Measurements from ENCODE around the gene ERCC3.
A peak's percentile ranks its signal among the peaks of the same experiment; 100 is the strongest.
"Not testable (repeated sequence)": the region's sequence is repeated elsewhere in the genome, so short reads cannot be mapped to it uniquely, and the experiment has no call there.

The ERCC3 gene

GRCh38 chr2:127229555-127229954, 64.4 kb downstream of the ERCC3 start:
- no peak overlapping the region for H3K4me3 ChIP-seq

GRCh38 chr2:127228102-127228501, 65.8 kb downstream of the ERCC3 start:
- Histone ChIP-seq H3K27ac (no peak overlapping the region), H3K4me3 (no peak overlapping the region)

More at GRCh38 chr2:127229555-127229954, 64.4 kb downstream of the ERCC3 start:
- H3K27ac ChIP-seq: no peak overlapping the region

DNA sequence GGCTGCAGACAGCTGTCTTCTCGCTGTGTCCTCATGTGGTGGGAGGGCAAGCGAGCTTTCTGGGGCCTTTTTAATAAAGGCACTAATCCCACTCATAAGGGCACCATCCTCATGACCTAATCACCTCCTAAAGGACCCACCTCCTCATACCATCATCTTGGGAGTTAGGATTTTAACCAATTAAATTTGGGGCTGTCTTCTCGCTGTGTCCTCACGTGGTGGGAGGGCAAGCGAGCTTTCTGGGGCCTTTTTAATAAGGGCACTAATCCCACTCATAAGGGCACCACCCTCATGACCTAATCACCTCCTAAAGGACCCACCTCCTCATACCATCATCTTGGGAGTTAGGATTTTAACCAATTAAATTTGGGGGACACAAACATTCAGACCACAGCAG, 66.7 kb downstream of the ERCC3 start:
- not testable (repeated sequence) for H3K4me3 ChIP-seq
- peak overlapping the region in 6 of 21 experiments; percentile 4 to 67 (median 52) for H3K27ac ChIP-seq

DNA sequence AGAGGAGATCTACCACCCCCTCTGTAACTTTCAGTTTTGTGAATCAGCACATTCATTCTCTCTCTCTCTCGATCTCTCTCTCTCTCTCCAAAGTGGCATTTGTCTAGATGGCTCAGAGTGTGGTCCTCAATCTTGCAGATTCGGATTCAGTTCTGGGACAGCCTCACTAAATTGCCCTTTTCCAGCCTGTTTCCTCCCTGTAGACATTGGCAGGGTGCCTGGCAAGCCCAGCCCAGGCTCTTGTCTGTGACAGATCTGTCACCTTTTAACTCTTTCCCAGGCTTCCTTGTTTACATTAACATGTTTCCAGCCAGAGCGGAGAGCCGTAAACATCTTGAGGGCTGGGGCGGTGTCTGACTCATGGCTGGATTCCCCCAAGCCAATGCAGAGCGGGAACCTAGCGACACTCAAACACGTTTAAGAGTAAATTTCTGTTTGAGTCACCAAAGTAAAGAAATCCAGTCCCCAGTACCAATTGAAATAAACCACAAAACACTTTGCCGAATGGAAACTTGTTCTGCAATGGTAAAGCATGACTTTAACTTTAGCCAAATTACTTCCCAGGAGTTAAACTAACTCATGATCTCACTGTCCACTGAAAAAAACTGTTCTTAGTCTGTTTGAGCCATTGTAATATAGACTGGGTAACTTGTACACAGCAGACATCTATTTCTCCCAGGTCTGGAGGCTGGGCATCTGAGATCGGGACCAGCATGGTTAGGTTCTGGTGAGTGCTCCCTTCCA, 67.3 kb downstream of the ERCC3 start:
- peak overlapping the region in 15 of 21 experiments; percentile 10 to 73 (median 51) for H3K27ac ChIP-seq
- peak overlapping the region in 1 of 7 experiments; percentile 4 for H3K4me3 ChIP-seq

DNA sequence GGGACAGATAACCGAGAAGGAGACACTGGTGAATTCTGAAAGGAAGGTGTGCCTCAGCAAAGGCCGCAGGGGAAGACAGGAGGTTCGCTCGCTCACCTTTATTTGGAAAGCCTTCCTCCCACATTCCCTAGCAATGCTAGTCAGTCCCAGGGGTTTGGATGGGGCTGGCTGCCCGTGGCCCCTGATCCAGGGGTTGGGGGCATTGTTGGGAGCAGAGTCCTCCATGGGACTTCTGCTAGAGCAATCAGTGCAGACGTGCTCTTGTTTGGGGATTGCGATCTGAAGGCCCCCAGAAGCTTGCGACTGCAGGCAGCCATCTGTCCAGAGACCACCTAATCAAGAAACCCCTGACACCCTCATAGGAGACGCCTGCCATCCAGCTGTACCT, 67.8 kb downstream of the ERCC3 start:
- H3K4me3 ChIP-seq: peak overlapping the region in 1 of 7 experiments; percentile 4
- peak overlapping the region in 14 of 21 experiments; percentile 10 to 73 (median 50) for H3K27ac ChIP-seq

DNA sequence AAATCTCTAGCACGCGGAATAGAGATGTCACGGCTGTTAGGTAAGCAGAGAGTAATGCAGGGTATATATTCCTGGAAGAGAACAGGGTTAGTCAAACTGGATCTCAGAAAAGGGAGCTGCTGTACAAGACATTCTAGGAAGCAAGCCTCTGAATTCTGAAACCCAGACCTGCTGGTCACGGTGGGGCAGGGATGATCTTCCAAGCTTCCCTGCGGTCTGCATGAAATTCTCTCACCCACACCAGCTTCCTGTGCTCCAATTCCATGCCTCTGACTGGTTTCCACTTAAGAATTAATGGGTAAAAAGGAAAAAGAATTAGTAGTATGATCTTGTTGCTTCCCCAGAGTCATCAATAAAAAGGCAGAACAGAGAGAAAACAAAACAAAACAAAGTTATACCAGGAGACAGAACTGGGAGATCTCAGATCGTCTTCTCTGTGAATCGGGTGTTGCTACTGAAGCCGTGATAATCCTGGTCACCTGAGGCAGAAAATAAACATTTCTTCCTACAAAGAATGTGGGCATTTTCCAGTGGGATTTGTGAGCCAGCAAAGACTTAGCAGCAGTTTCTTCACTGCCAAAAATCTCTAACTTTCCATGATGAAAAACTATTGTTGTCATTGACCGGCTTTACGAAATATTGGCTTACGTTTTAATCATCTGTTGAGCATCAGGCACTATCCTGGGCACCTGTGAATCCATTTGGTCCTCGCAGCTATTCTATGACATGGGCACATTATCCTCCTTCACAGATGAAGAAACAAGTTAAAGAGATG, 68.6 kb downstream of the ERCC3 start:
- Histone ChIP-seq H3K27ac (peak overlapping the region in 6 of 21 experiments; percentile 10 to 73 (median 29)), H3K4me3 (no peak overlapping the region)

- not testable (repeated sequence) for H3K27ac ChIP-seq, H3K4me3 ChIP-seq
Measured at GRCh38 chr2:127224135-127224534, 69.8 kb downstream of the ERCC3 start.

- peak overlapping the region in 14 of 21 experiments; percentile 8 to 99 (median 92) for H3K27ac ChIP-seq
- H3K4me3 ChIP-seq: peak overlapping the region in 5 of 7 experiments; percentile 46 to 59 (median 53)
Measured at GRCh38 chr2:127220768-127221527, 73.0 kb downstream of the ERCC3 start.

GRCh38 chr2:127220102-127220767, 73.7 kb downstream of the ERCC3 start, which contains the start of gene CYP27C1:
CYP27C1 (minus strand) TSS chr2:127220299; CDS start chr2:127220270, 29 bp downstream.
- Histone ChIP-seq H3K27ac (peak within 1 kb of the TSS; percentile 78 to 99 (median 89)), H3K4me3 (peak within 1 kb of the TSS; percentile 31 to 59 (median 53))

GRCh38 chr2:127219171-127220070, 74.5 kb downstream of the ERCC3 start:
- H3K4me3 ChIP-seq: peak overlapping the region; percentile 31 to 59 (median 53)
- H3K27ac ChIP-seq: peak overlapping the region; percentile 78 to 99 (median 89)

- Histone ChIP-seq H3K27ac (peak overlapping the region; percentile 78 to 99 (median 89)), H3K4me3 (peak overlapping the region; percentile 31 to 59 (median 53))
Measured at GRCh38 chr2:127218812-127219170, 75.2 kb downstream of the ERCC3 start.

DNA sequence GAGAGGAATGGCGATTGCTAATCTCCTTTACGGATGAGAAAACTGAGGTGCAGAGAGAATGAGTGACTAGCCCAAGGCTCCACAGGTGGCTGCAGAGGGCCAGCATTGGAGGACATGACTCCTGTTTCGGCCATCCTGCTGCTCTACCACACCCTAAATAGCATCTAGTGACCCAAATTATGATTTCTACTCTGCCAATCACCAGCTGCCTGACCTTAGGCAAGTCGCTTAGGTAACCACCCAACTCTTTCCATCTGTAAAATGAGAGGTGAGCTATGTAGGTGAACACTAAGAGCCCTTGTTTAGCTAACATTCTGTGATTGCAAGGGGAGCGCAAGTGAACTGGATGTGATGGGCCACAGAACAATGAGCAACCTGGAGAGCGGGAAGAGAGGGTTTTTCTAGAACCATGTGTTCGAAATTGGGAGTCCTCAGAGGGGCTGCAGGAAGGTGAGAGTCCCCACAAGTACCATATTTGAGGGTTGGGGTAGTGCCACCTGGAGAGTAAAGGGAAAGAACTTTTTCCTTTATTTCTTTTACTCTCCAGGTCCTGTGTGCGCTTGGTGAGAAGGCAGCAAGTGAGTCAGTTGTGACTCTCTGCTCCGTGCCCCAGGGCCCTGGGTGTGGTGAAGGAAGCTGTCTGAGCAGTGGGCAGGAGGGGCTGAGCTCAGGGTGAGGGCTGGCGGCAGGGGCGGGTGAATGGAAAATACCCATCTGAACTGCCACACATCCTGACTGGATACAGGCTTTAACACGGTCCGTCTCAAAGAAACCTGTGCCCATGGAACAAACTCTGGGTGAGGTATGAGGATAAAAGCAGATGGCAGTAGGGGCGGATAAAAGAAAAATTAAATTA, 76.2 kb downstream of the ERCC3 start:
- H3K27ac ChIP-seq: peak overlapping the region; percentile 1 to 99 (median 89)
- H3K4me3 ChIP-seq: peak overlapping the region in 3 of 7 experiments; percentile 51 to 59 (median 58)

GRCh38 chr2:127216593-127216992, 77.4 kb downstream of the ERCC3 start:
- H3K4me3 ChIP-seq: no peak overlapping the region
- H3K27ac ChIP-seq: peak overlapping the region in 15 of 21 experiments; percentile 35 to 98 (median 76)

- H3K27ac ChIP-seq: peak overlapping the region in 3 of 21 experiments; percentile 73 to 98 (median 79)
- H3K4me3 ChIP-seq: no peak overlapping the region
Measured at GRCh38 chr2:127216095-127216494, 77.8 kb downstream of the ERCC3 start.

DNA sequence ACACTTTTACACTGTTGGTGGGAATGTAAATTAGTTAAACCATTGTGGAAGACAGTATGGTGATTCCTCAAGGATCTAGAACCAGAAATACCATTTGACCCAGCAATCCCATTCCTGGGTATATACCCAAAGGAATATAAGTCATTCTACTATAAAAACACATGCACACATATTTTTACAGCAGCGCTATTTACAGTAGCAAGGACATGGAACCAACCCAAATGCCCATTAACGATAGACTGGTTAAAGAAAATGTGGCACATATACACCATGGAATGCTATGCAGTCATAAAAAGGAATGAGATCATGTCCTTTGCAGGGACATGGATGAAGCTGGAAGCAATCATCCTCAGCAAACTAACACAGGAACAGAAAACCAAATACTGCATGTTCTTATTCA, 79.7 kb downstream of the ERCC3 start:
- not testable (repeated sequence) for H3K27ac ChIP-seq, H3K4me3 ChIP-seq

DNA sequence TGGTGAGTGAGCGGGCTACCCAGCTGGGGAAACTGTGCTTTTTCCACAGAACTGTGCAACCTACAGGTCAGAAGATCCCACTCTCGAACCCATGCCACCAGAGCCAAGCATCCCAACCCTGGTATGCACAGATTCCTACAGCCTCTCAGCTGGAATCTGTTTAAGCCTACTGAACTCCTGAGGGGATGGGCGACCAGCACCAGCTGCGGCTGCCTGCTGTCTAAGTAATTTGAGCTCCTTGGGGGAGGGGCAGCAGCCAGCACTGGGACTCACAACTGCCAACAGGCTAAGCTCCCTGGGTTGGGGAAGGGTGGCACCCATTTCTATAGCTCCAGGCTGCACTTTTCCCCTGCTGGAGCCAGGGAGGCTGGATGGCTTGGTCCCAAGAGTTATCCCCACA, 85.6 kb downstream of the ERCC3 start:
- H3K4me3 ChIP-seq: no peak overlapping the region
- H3K27ac ChIP-seq: no peak overlapping the region
